Lower leg skin (tissue), 4 donors: ENCODE results near the gene YTHDF1. TPM values are rescaled to one million over a fixed set of nuclear protein-coding genes. Genes with fewer than 3 reads are reported as not detected.
"Not testable (repeated sequence)": the region's sequence is repeated elsewhere in the genome, so short reads cannot be mapped to it uniquely, and the experiment has no call there.

ENCODE experiments used
- DNase-seq, 2 donors: peaks; one replicate each; pipeline ENCODE4 v3.0.0-alpha.2; 2019; ENCODE audit warnings: low spot score in 2 of 2
- H3K4me3 ChIP-seq: fragments of 200-600 bp; sonication (generic); 2 replicates; pipeline ENCODE4 v1.5.1; 2017; ENCODE audit warnings: mild to moderate bottlenecking, low read depth; ENCODE audit not compliant: poor library complexity, severe bottlenecking
- CTCF ChIP-seq, 3 donors: fragments of 450-650 bp; IDR thresholded peaks; one replicate each; pipeline ENCODE4 v1.5.1; 2016; ENCODE audit warnings: antibody characterized with exemption in 3 of 3, mild to moderate bottlenecking in 3 of 3, moderate library complexity in 2 of 3
- POLR2A ChIP-seq, 2 donors: fragments of 450-650 bp; IDR thresholded peaks; one replicate each; pipeline ENCODE4 v1.6.1; 2016 to 2017; ENCODE audit warnings: antibody characterized with exemption in 2 of 2, mild to moderate bottlenecking in 1 of 2, moderate library complexity in 1 of 2
- WGBS, 2 donors: methylation state at CpG; one replicate each; pipeline ENCODE4 v1.1.5; 2018; 5-methylcytosine and 5-hydroxymethylcytosine counted together
- intact Hi-C: fragments of 100-400 bp; cut with DNase I; formaldehyde crosslinking; loops from one replicate; pipeline ENCODE4 v1.15.0; 2023; ENCODE audit warnings: low total_unique reads
- total RNA-seq, 4 donors: library from RNA; depleted of rRNA; stranded (reverse); fragments of >200 nt; gene quantifications; one replicate each; pipeline ENCODE4 v1.1.0, GENCODE V29; 2016

The YTHDF1 gene
- total RNA-seq, 4 donors from 2014 or later = 28.1 to 32.2 (median 30.6) TPM

GRCh38 chr20:63224412-63225081 is 8.6 kb upstream of the YTHDF1 start:
- no peak for TF ChIP-seq CTCF (IDR thresholded peaks at IDR 0.05)
- TF ChIP-seq POLR2A (IDR thresholded peaks at IDR 0.05) = no peak
- DNase-seq = no peak
- intact Hi-C loops = no loop called here
- WGBS, 2 donors = 38 to 48% methylated on average over 9 to 15 of the region's 16 CpGs
- H3K4me3 ChIP-seq = no peak overlapping the region

GRCh38 chr20:63223826-63224207 is 7.9 kb upstream of the YTHDF1 start:
- no peak overlapping the region for H3K4me3 ChIP-seq
- no peak for DNase-seq
- intact Hi-C loops = no loop called here
- no peak for TF ChIP-seq CTCF (IDR thresholded peaks at IDR 0.05)
- no peak for TF ChIP-seq POLR2A (IDR thresholded peaks at IDR 0.05)
- 79 to 87% methylated on average over 6 of the region's 6 CpGs for WGBS, 2 donors

GRCh38 chr20:63223121-63223825 is 7.3 kb upstream of the YTHDF1 start:
- 43 to 53% methylated on average over 11 to 12 of the region's 12 CpGs for WGBS, 2 donors
- no peak overlapping the region for H3K4me3 ChIP-seq
- DNase-seq = no peak
- intact Hi-C loops = no loop called here
- no peak for TF ChIP-seq POLR2A (IDR thresholded peaks at IDR 0.05)
- TF ChIP-seq CTCF (IDR thresholded peaks at IDR 0.05) = no peak

- no peak for TF ChIP-seq CTCF (IDR thresholded peaks at IDR 0.05)
- TF ChIP-seq POLR2A (IDR thresholded peaks at IDR 0.05) = no peak
- H3K4me3 ChIP-seq = no peak overlapping the region
- no peak for DNase-seq
- intact Hi-C loops = no loop called here
- 53 to 57% methylated on average over 7 of the region's 7 CpGs for WGBS, 2 donors
Observed at GRCh38 chr20:63222541-63222940, 6.6 kb upstream of the YTHDF1 start.

- intact Hi-C loops, DNase-seq, H3K4me3 ChIP-seq: not testable (repeated sequence)
- WGBS, 2 donors = 72 to 79% methylated on average over 12 of the region's 12 CpGs
Observed at GRCh38 chr20:63221400-63222053, 5.6 kb upstream of the YTHDF1 start.

- DNase-seq = no peak
- WGBS, 2 donors = 61 to 65% methylated on average over 9 of the region's 9 CpGs
- TF ChIP-seq CTCF (IDR thresholded peaks at IDR 0.05) = no peak
- TF ChIP-seq POLR2A (IDR thresholded peaks at IDR 0.05) = no peak
- no peak overlapping the region for H3K4me3 ChIP-seq
- intact Hi-C loops = no loop called here
Observed at GRCh38 chr20:63220696-63221399, 4.9 kb upstream of the YTHDF1 start.
